H1 (cell line): Measurements from ENCODE around the gene PDZRN4. TPM values are rescaled to one million over a fixed set of nuclear protein-coding genes. Genes with fewer than 3 reads are reported as not detected.

Experiments used
- CTCF ChIA-PET: fragments of 300-600 bp; sonication (Branson Sonifier 250); formaldehyde crosslinking; loops from one replicate; lab custom pipeline; 2021; ENCODE audit not compliant: partially characterized antibody; lab: Charles Lee
- POLR2A ChIA-PET: fragments of 300-600 bp; sonication (Branson Sonifier 250); formaldehyde crosslinking; loops from one replicate; lab custom pipeline; 2021; ENCODE audit warnings: inconsistent platforms; ENCODE audit not compliant: partially characterized antibody; lab: Charles Lee
- DNase-seq, 2 experiments: peaks; one replicate each; pipeline versions ENCODE4 v3.0.0 to v3.0.0-alpha.2; 2010 to 2022; ENCODE audit warnings: low spot score in 2 of 2, low read depth in 1 of 2, mixed read lengths in 1 of 2
- FAIRE-seq: peaks from 2 replicates; lab custom pipeline; 2011; peaks lifted over from hg19 to GRCh38; lab: Jason Lieb, UNC
- H2AFZ ChIP-seq: 2 replicates; pipeline ENCODE4 v1.8.1; 2012; ENCODE audit warnings: low read length, inconsistent platforms
- H2AK5ac ChIP-seq: 2 replicates; pipeline ENCODE4 v1.6.1; 2013; ENCODE audit warnings: low read depth, low read length
- H2BK120ac ChIP-seq: replicated peaks from 2 replicates; pipeline ENCODE3; 2013; ENCODE audit warnings: low read depth, low read length, inconsistent platforms
- H2BK12ac ChIP-seq: 2 replicates; pipeline ENCODE4 v1.6.1; 2013; ENCODE audit warnings: low read depth, low read length
- H2BK15ac ChIP-seq: 2 replicates; pipeline ENCODE4 v1.6.1; 2013; ENCODE audit warnings: low read length
- H2BK20ac ChIP-seq: 2 replicates; pipeline ENCODE4 v1.6.1; 2013; ENCODE audit warnings: low read length
- H2BK5ac ChIP-seq: 2 replicates; pipeline ENCODE4 v1.6.1; 2013; ENCODE audit warnings: low read depth, low read length
- H3K14ac ChIP-seq: 2 replicates; pipeline ENCODE4 v1.6.1; 2013; ENCODE audit warnings: inconsistent platforms; ENCODE audit not compliant: insufficient read length
- H3K18ac ChIP-seq: 2 replicates; pipeline ENCODE4 v1.6.1; 2013; ENCODE audit warnings: low read length; ENCODE audit errors: extremely low read depth
- H3K23ac ChIP-seq: 2 replicates; pipeline ENCODE4 v1.6.1; 2013; ENCODE audit warnings: inconsistent platforms; ENCODE audit not compliant: insufficient read length
- H3K23me2 ChIP-seq: 2 replicates; pipeline ENCODE4 v1.6.1; 2013; ENCODE audit warnings: low read depth, low read length
- H3K27ac ChIP-seq: 2 replicates; pipeline ENCODE4 v1.6.1; 2011; ENCODE audit warnings: low read depth, low read length, inconsistent platforms
- H3K27me3 ChIP-seq, 4 experiments: replicated peaks in 1 of 4; 1 replicate in 1 of 4; 2 replicates in 3 of 4; pipeline versions ENCODE4 v1.6.1 to v1.8.1; 2011 to 2013; ENCODE audit warnings: low read length in 3 of 4, mild to moderate bottlenecking in 3 of 4, inconsistent platforms in 2 of 4, mixed read lengths in 2 of 4, moderate library complexity in 1 of 4; ENCODE audit not compliant: control insufficient read depth in 3 of 4, insufficient read depth in 3 of 4; ENCODE audit errors: extremely low read depth in 1 of 4
- H3K36me3 ChIP-seq, 4 experiments: 2 replicates each; pipeline versions ENCODE4 v1.6.1 to v1.8.1; 2011 to 2013; ENCODE audit warnings: mild to moderate bottlenecking in 4 of 4, low read length in 3 of 4, moderate library complexity in 2 of 4, control low read depth in 1 of 4, inconsistent platforms in 1 of 4; ENCODE audit not compliant: insufficient read depth in 4 of 4, control insufficient read depth in 2 of 4
- H3K4ac ChIP-seq: replicated peaks from 2 replicates; pipeline ENCODE3; 2013; ENCODE audit warnings: low read length, low read depth, mixed read lengths, inconsistent platforms; ENCODE audit not compliant: insufficient read length
- H3K4me1 ChIP-seq, 4 experiments: replicated peaks in 1 of 4; 1 replicate in 1 of 4; 2 replicates in 3 of 4; pipeline versions ENCODE4 v1.6.1 to v1.8.1; 2011 to 2013; ENCODE audit warnings: low read length in 3 of 4, inconsistent platforms in 2 of 4, mixed read lengths in 1 of 4; ENCODE audit not compliant: insufficient read depth in 4 of 4, control insufficient read depth in 3 of 4
- H3K4me2 ChIP-seq, 2 experiments: 2 replicates each; pipeline versions ENCODE4 v1.6.1 to v1.8.1; 2011 to 2013; ENCODE audit warnings: low read depth in 2 of 2, low read length in 2 of 2, control low read depth in 1 of 2, inconsistent platforms in 1 of 2, mild to moderate bottlenecking in 1 of 2; ENCODE audit not compliant: insufficient read depth in 1 of 2
- H3K4me3 ChIP-seq, 4 experiments: fragments of 200-600, 300-600 bp in 1 of 4; sonication (generic), shearing (Covaris generic), sonication (Bioruptor Twin) in 1 of 4; 2 replicates each; pipeline versions ENCODE4 v1.5.1 to v1.8.1; 2011 to 2016; ENCODE audit warnings: low read length in 4 of 4, low read depth in 3 of 4, control low read depth in 2 of 4, inconsistent platforms in 2 of 4, mild to moderate bottlenecking in 2 of 4, mixed read lengths in 1 of 4, moderate library complexity in 1 of 4; ENCODE audit not compliant: insufficient read depth in 2 of 4; ENCODE audit errors: extremely low read depth in 1 of 4
- H3K56ac ChIP-seq: replicated peaks from 2 replicates; pipeline ENCODE3; 2013; ENCODE audit warnings: low read depth, mild to moderate bottlenecking, mixed read lengths, low read length, inconsistent platforms; ENCODE audit not compliant: insufficient read length
- H3K79me1 ChIP-seq: 2 replicates; pipeline ENCODE4 v1.6.1; 2013; ENCODE audit warnings: low read depth, low read length, control low read depth
- H3K79me2 ChIP-seq, 2 experiments: 2 replicates each; pipeline versions ENCODE4 v1.6.1 to v1.8.1; 2012 to 2013; ENCODE audit warnings: low read length in 2 of 2, mild to moderate bottlenecking in 2 of 2, inconsistent platforms in 1 of 2; ENCODE audit not compliant: insufficient read depth in 2 of 2, control insufficient read depth in 1 of 2
- H3K9ac ChIP-seq, 4 experiments: replicated peaks in 1 of 4; 1 replicate in 1 of 4; 2 replicates in 3 of 4; pipeline versions ENCODE4 v1.6.1 to v1.8.1; 2011 to 2013; ENCODE audit warnings: low read depth in 3 of 4, low read length in 3 of 4, control low read depth in 2 of 4, mild to moderate bottlenecking in 2 of 4, moderate library complexity in 2 of 4, inconsistent platforms in 1 of 4; ENCODE audit errors: extremely low read depth in 1 of 4
- H3K9me3 ChIP-seq, 2 experiments: 2 replicates each; pipeline versions ENCODE4 v1.6.1 to v1.8.1; 2012 to 2013; ENCODE audit warnings: mild to moderate bottlenecking in 2 of 2, moderate library complexity in 2 of 2, control low read depth in 1 of 2, inconsistent platforms in 1 of 2, low read depth in 1 of 2, low read length in 1 of 2, mixed read lengths in 1 of 2; ENCODE audit not compliant: insufficient read depth in 2 of 2
- H4K20me1 ChIP-seq, 2 experiments: replicated peaks in 1 of 2; 2 replicates each; pipeline versions ENCODE3 to v1.8.1; 2011 to 2013; ENCODE audit warnings: inconsistent platforms in 2 of 2, low read length in 2 of 2, mild to moderate bottlenecking in 1 of 2; ENCODE audit not compliant: insufficient read depth in 2 of 2, control insufficient read depth in 1 of 2
- H4K5ac ChIP-seq: 2 replicates; pipeline ENCODE4 v1.6.1; 2013; ENCODE audit warnings: low read length, low read depth, mixed read lengths, inconsistent platforms; ENCODE audit not compliant: insufficient read length
- H4K8ac ChIP-seq: 2 replicates; pipeline ENCODE4 v1.8.0; 2013; ENCODE audit warnings: mild to moderate bottlenecking, moderate library complexity, low read length, inconsistent platforms; ENCODE audit not compliant: insufficient read depth; ENCODE audit errors: extremely low read depth
- H4K91ac ChIP-seq: replicated peaks from 2 replicates; pipeline ENCODE3; 2013; ENCODE audit warnings: low read length, mixed read lengths, inconsistent platforms; ENCODE audit not compliant: insufficient read length
- ASH2L ChIP-seq: fragments of 200-600, 300-600 bp; sonication (generic); IDR thresholded peaks from one replicate; pipeline ENCODE4 v1.7.1; 2017; ENCODE audit warnings: low read length
- CBX5 ChIP-seq: fragments of 300-800, 300-1000 bp; sonication (generic); IDR thresholded peaks from 2 replicates; pipeline ENCODE4 v1.7.1; 2016; ENCODE audit warnings: antibody characterized with exemption, low read length, low read depth
- CHD2 ChIP-seq: IDR thresholded peaks from 2 replicates; pipeline ENCODE4 v1.6.1; 2012; ENCODE audit warnings: low read length, improper control_type of control experiment
- FOSL1 ChIP-seq: IDR thresholded peaks from 2 replicates; pipeline ENCODE4 v1.6.1; 2011; ENCODE audit warnings: mild to moderate bottlenecking, low read depth, low read length, moderate library complexity; ENCODE audit not compliant: insufficient read depth
- GTF2F1 ChIP-seq: IDR thresholded peaks from 2 replicates; pipeline ENCODE4 v1.6.1; 2012; ENCODE audit warnings: low read depth, low read length, improper control_type of control experiment, borderline replicate concordance
- JUN ChIP-seq: IDR thresholded peaks from 2 replicates; pipeline ENCODE4 v1.6.1; 2011; ENCODE audit warnings: low read depth, mild to moderate bottlenecking, improper control_type of control experiment, low read length
- JUND ChIP-seq: IDR thresholded peaks from 2 replicates; pipeline ENCODE4 v1.6.1; 2011; ENCODE audit warnings: mild to moderate bottlenecking, improper control_type of control experiment, low read length
- KDM5A ChIP-seq: fragments of 200-600 bp; IDR thresholded peaks from 2 replicates; pipeline ENCODE4 v1.7.1; 2012; ENCODE audit warnings: mild to moderate bottlenecking, low read length, inconsistent platforms, mixed read lengths
- MAX ChIP-seq: IDR thresholded peaks from 2 replicates; pipeline ENCODE4 v1.6.1; 2012; ENCODE audit warnings: inconsistent platforms
- SAP30 ChIP-seq: fragments of 300-600 bp; sonication (generic); IDR thresholded peaks from 2 replicates; pipeline ENCODE4 v1.7.1; 2012; ENCODE audit warnings: low read length, moderate library complexity, mild to moderate bottlenecking, inconsistent platforms; ENCODE audit not compliant: insufficient read depth, insufficient replicate concordance
- SIN3A ChIP-seq, 2 experiments: IDR thresholded peaks in 1 of 2; conservative IDR thresholded peaks in 1 of 2; 2 replicates each; pipeline ENCODE4 v1.6.1; 2011 to 2012; ENCODE audit warnings: low read length in 2 of 2, improper control_type of control experiment in 1 of 2, low read depth in 1 of 2, mild to moderate bottlenecking in 1 of 2
- SUZ12 ChIP-seq: fragments of 200-600 bp; sonication (generic); IDR thresholded peaks from 2 replicates; pipeline ENCODE4 v1.6.1; 2012; ENCODE audit warnings: mild to moderate bottlenecking, inconsistent platforms, low read length, moderate library complexity, mixed read lengths
- ZNF274 ChIP-seq: IDR thresholded peaks from 2 replicates; pipeline ENCODE4 v1.7.0; 2012; ENCODE audit warnings: low read length, borderline replicate concordance; ENCODE audit errors: extremely low read depth
- polyA plus RNA-seq, 7 experiments: library from polyadenylated mRNA; depleted of rRNA in 3 of 7; stranded (reverse) in 5 of 7; unstranded in 2 of 7; fragments of >200 nt in 5 of 7; fragments of 200-250 nt in 2 of 7; gene quantifications; 1 replicate in 5 of 7; 2 replicates in 1 of 7; 4 replicates in 1 of 7; pipeline versions ENCODE4 v1.2.1 to v1.2.3, GENCODE V29; 2011 to 2013; ENCODE audit warnings: missing spikeins in 2 of 7, mixed read lengths in 2 of 7
- total RNA-seq: library from RNA; stranded (reverse); fragmentation: NEBNext Ultra II Directional; extraction: Animal tissue kit (Norgen Biotek cat#: 25700); gene quantifications from 2 replicates; pipeline ENCODE4 v1.2.1, GENCODE V29; 2021
- TF ChIP-seq, protein P1 (sequence below): IDR thresholded peaks from 2 replicates; pipeline ENCODE4 v1.6.1; 2012; ENCODE audit warnings: low read length, inconsistent platforms

The PDZRN4 gene
- total and polyA plus RNA-seq, 2 of the 8 experiments (the other 6 are each of a cell fraction or from before 2014, with no cell fraction given), result not detected

- no peaks in the 10 kb centered on the region for H3K9me3 ChIP-seq
- H3K56ac ChIP-seq, result no peak overlapping the region
- no peaks in the 10 kb centered on the region for H3K4me1 ChIP-seq
- H3K27me3 ChIP-seq, result no peaks in the 10 kb centered on the region
- H3K36me3 ChIP-seq, result no peaks in the 10 kb centered on the region
- no peak overlapping the region for H4K8ac ChIP-seq
- no peak overlapping the region for H2AFZ ChIP-seq
- no peak overlapping the region for H3K9ac ChIP-seq
- ChIA-PET POLR2A (no interaction called here), CTCF (interaction anchor here (0.7 to 1.0 kb wide), 3 partner anchors 50 to 356 kb away, joined by 3 to 5 read pairs (median 4); no protein-coding TSS in a partner anchor)
- H3K23me2 ChIP-seq, result no peaks in the 10 kb centered on the region; the same call in 1 of the 2 replicates
- no peak overlapping the region for H3K14ac ChIP-seq
- H2BK12ac ChIP-seq, result no peak overlapping the region
- no peak overlapping the region for H2BK20ac ChIP-seq
- H4K91ac ChIP-seq, result no peak overlapping the region
- no peak overlapping the region for H2BK15ac ChIP-seq
- H3K4me2 ChIP-seq, result no peak overlapping the region
- no peak overlapping the region for H4K5ac ChIP-seq
- no peak overlapping the region for H2AK5ac ChIP-seq
- H3K79me1 ChIP-seq, result no peaks in the 10 kb centered on the region
- H2BK120ac ChIP-seq, result no peak overlapping the region
- H3K18ac ChIP-seq, result no peak overlapping the region
- H3K23ac ChIP-seq, result no peak overlapping the region
- no peak for FAIRE-seq
- H3K27ac ChIP-seq, result no peak overlapping the region
- no peak overlapping the region for H3K4me3 ChIP-seq
- no peaks in the 10 kb centered on the region for H4K20me1 ChIP-seq
- DNase-seq, result no peak
- H2BK5ac ChIP-seq, result no peak overlapping the region
- no peak overlapping the region for H3K4ac ChIP-seq
- H3K79me2 ChIP-seq, result no peaks in the 10 kb centered on the region
- no peak for TF ChIP-seq ASH2L
- TF ChIP-seq JUN, result no peak
- TF ChIP-seq SUZ12, result no peak
- TF ChIP-seq SIN3A (conservative IDR thresholded peaks at IDR 0.05 in 1 of 2, IDR thresholded peaks at IDR 0.05 in 1 of 2; ENCODE audit: low read depth in 1 of 2, low read length in 2 of 2), result no peak
- no peak for TF ChIP-seq GTF2F1
- no peak for TF ChIP-seq FOSL1
- TF ChIP-seq JUND, result no peak
- no peak for TF ChIP-seq CBX5
- no peak for TF ChIP-seq ZNF274
- TF ChIP-seq KDM5A, result no peak
- no peak for TF ChIP-seq SAP30
- no peak for TF ChIP-seq CHD2
- TF ChIP-seq MAX, result no peak
- TF ChIP-seq, protein P1, sequence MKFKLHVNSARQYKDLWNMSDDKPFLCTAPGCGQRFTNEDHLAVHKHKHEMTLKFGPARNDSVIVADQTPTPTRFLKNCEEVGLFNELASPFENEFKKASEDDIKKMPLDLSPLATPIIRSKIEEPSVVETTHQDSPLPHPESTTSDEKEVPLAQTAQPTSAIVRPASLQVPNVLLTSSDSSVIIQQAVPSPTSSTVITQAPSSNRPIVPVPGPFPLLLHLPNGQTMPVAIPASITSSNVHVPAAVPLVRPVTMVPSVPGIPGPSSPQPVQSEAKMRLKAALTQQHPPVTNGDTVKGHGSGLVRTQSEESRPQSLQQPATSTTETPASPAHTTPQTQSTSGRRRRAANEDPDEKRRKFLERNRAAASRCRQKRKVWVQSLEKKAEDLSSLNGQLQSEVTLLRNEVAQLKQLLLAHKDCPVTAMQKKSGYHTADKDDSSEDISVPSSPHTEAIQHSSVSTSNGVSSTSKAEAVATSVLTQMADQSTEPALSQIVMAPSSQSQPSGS, result no peak
Measured at GRCh38 chr12:41140117-41140516, 48.0 kb upstream of the PDZRN4 start.
